Left ventricle myocardium inferior (tissue), 1 donor: ENCODE results near the gene ADAMTSL2. TPM values are rescaled to one million over a fixed set of nuclear protein-coding genes. Genes with fewer than 3 reads are reported as not detected.

Experiments used
- DNase-seq: peaks from one replicate; pipeline ENCODE4 v3.0.0-alpha.2; 2020
- H3K27ac ChIP-seq: fragments of 200-600 bp; replicated peaks from 2 replicates; pipeline ENCODE4 v1.8.0; 2021
- H3K27me3 ChIP-seq: fragments of 200-600 bp; 2 replicates; pipeline ENCODE4 v1.8.0; 2021; ENCODE audit warnings: low read depth
- H3K36me3 ChIP-seq: fragments of 200-600 bp; 2 replicates; pipeline ENCODE4 v1.8.0; 2021
- H3K4me1 ChIP-seq: fragments of 200-600 bp; 2 replicates; pipeline ENCODE4 v1.8.0; 2021
- H3K4me3 ChIP-seq: fragments of 200-600 bp; 2 replicates; pipeline ENCODE4 v1.8.0; 2021; ENCODE audit warnings: mild to moderate bottlenecking, moderate library complexity
- H3K9me3 ChIP-seq: fragments of 200-600 bp; replicated peaks from 2 replicates; pipeline ENCODE4 v1.8.0; 2021
- CTCF ChIP-seq: fragments of 200-600 bp; IDR thresholded peaks from 2 replicates; pipeline ENCODE4 v1.8.0; 2021; ENCODE audit warnings: antibody characterized with exemption, mild to moderate bottlenecking, borderline replicate concordance
- intact Hi-C: fragments of 100-400 bp; cut with micrococcal nuclease; formaldehyde crosslinking; loops from one replicate; pipeline ENCODE4 v1.11.0; 2022
- total RNA-seq: library from RNA; stranded (reverse); fragmentation: NEBNext Ultra II Directional; extraction: Animal tissue kit (Norgen Biotek cat#: 25700); gene quantifications from one replicate; pipeline ENCODE4 v1.2.1, GENCODE V29; 2021
- donor health status: DM: no; HTN: yes; CAD: no; lungs with severe emphysema.

ADAMTSL2 gene
- total RNA-seq, 1 donor from 2014 or later = 6.0 TPM

GRCh38 chr9:133526721-133527321 is 7.7 kb upstream of the ADAMTSL2 start:
- H3K4me1 ChIP-seq = peaks cover 34% of the 10 kb centered on the region
- H3K4me3 ChIP-seq = peak overlapping the region; percentile 14
- H3K27ac ChIP-seq = peak overlapping the region; percentile 65
- H3K9me3 ChIP-seq = no peaks in the 10 kb centered on the region
- intact Hi-C loops = no loop called here
- no peak for TF ChIP-seq CTCF
- H3K27me3 ChIP-seq = peaks cover 32% of the 10 kb centered on the region
- H3K36me3 ChIP-seq = no peaks in the 10 kb centered on the region
- DNase-seq = no peak

GRCh38 chr9:133527444-133527920 is 7.0 kb upstream of the ADAMTSL2 start:
- H3K27ac ChIP-seq = peak overlapping the region; percentile 65

GRCh38 chr9:133528001-133528875 is 6.3 kb upstream of the ADAMTSL2 start:
- H3K4me3 ChIP-seq = peak overlapping the region; percentile 14
- peaks cover 38% of the 10 kb centered on the region for H3K4me1 ChIP-seq
- H3K9me3 ChIP-seq = no peaks in the 10 kb centered on the region
- DNase-seq = no peak
- peak overlapping the region; percentile 65 for H3K27ac ChIP-seq
- intact Hi-C loops = no loop called here
- no peak for TF ChIP-seq CTCF
- H3K27me3 ChIP-seq = peaks cover 41% of the 10 kb centered on the region
- H3K36me3 ChIP-seq = no peaks in the 10 kb centered on the region

More at GRCh38 chr9:133527444-133527920, 7.0 kb upstream of the ADAMTSL2 start:
- no peaks in the 10 kb centered on the region for H3K9me3 ChIP-seq
- H3K4me1 ChIP-seq = peaks cover 34% of the 10 kb centered on the region
- peaks cover 37% of the 10 kb centered on the region for H3K27me3 ChIP-seq
- no peak for TF ChIP-seq CTCF
- peak; percentile 80 for DNase-seq
- H3K4me3 ChIP-seq = peak overlapping the region; percentile 14
- intact Hi-C loops = no loop called here
- H3K36me3 ChIP-seq = no peaks in the 10 kb centered on the region

- intact Hi-C loops = no loop called here
- Histone ChIP-seq H3K27me3 (peaks cover 41% of the 10 kb centered on the region), H3K4me1 (peaks cover 44% of the 10 kb centered on the region), H3K36me3 (no peaks in the 10 kb centered on the region), H3K4me3 (no peak overlapping the region), H3K27ac (peak overlapping the region; percentile 65), H3K9me3 (no peaks in the 10 kb centered on the region)
- TF ChIP-seq CTCF = no peak
- no peak for DNase-seq
Measured at GRCh38 chr9:133528876-133529241, 5.6 kb upstream of the ADAMTSL2 start.

- Histone ChIP-seq H3K4me1 (peaks cover 50% of the 10 kb centered on the region), H3K36me3 (no peaks in the 10 kb centered on the region), H3K9me3 (no peaks in the 10 kb centered on the region), H3K27me3 (peaks cover 41% of the 10 kb centered on the region), H3K27ac (no peak overlapping the region), H3K4me3 (no peak overlapping the region)
- TF ChIP-seq CTCF = no peak
- DNase-seq = no peak
- intact Hi-C loops = no loop called here
Measured at GRCh38 chr9:133529457-133529856, 5.0 kb upstream of the ADAMTSL2 start.
